Fibroblast of lung (primary cell): ENCODE results near the gene HECTD4.

Source experiments
- EZH2 ChIP-seq: IDR thresholded peaks from 2 replicates; pipeline ENCODE4 v1.5.1; 2012; ENCODE audit warnings: low read length, control low read depth, mild to moderate bottlenecking; ENCODE audit errors: missing control alignments
- TF ChIP-seq, protein P1 (sequence below), 2 donors: IDR thresholded peaks in 1 of 2; conservative IDR thresholded peaks in 1 of 2; 1 replicate in 1 of 2; 2 replicates in 1 of 2; pipeline ENCODE4 v1.5.1; 2011 to 2012; ENCODE audit warnings: low read length in 2 of 2, control low read depth in 1 of 2, inconsistent platforms in 1 of 2, low read depth in 1 of 2, mild to moderate bottlenecking in 1 of 2

DNA sequence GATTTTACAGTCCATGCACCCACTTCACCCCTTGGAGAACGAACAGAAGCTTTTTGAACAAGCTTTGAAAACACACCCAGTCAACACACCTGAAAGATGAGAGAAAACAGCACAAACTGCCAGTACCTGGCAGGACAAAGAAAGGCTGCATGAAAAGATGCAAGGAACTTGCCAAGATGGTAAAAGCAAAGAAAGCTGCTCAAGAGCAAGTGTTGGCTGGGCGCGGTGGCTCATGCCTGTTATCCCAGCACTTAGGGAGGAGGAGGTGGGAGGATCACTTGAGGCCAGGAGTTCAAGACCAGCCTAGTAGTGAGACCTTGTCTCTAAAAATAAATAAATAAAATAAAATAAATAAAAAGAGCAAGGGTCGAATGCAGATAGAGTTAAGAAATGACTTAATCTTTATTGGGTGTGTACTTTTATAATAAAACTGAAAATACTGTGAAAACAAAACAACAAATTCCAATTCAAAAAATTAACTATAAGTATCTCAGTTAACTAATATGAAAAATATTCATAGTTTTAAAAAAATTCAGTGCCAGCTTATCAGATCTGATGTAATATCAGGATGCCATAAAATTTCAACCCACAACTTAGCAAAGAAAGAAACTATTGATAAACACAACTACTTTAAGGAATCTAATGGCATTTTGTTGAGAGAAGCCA is 59.2 kb downstream of the HECTD4 start:
- TF ChIP-seq, protein P1, sequence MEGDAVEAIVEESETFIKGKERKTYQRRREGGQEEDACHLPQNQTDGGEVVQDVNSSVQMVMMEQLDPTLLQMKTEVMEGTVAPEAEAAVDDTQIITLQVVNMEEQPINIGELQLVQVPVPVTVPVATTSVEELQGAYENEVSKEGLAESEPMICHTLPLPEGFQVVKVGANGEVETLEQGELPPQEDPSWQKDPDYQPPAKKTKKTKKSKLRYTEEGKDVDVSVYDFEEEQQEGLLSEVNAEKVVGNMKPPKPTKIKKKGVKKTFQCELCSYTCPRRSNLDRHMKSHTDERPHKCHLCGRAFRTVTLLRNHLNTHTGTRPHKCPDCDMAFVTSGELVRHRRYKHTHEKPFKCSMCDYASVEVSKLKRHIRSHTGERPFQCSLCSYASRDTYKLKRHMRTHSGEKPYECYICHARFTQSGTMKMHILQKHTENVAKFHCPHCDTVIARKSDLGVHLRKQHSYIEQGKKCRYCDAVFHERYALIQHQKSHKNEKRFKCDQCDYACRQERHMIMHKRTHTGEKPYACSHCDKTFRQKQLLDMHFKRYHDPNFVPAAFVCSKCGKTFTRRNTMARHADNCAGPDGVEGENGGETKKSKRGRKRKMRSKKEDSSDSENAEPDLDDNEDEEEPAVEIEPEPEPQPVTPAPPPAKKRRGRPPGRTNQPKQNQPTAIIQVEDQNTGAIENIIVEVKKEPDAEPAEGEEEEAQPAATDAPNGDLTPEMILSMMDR (conservative IDR thresholded peaks at IDR 0.05 in 1 of 2, IDR thresholded peaks at IDR 0.05 in 1 of 2; ENCODE audit: low read depth in 1 of 2, low read length in 2 of 2), result no peak
- TF ChIP-seq EZH2, result no peak
